ENCODE measurements around the gene CRTC1.

The CRTC1 gene

DNA sequence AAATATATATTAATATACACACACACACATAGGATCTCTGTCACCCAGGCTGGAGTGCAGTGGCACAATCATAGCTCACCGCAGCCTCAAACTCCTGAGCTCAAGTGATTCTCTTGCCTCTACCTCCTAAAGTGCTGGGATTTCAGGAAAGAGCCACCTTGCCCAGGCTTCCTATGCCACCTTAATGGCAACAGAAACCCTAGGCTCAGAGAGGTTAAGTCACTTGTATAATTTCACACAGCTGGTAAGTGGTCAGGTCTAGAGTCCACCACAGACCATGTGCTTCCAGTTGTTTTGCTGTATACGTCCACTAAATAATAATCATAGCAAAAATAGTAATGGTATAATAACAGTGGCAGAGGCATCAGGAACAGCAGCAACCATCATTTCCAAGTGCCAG lies 147.0 kb downstream of the CRTC1 start:
- H3K9me3 ChIP-seq (ENCODE audit: control insufficient read depth, insufficient read depth, low read length), result no peaks in the 10 kb centered on the region
- no peaks in the 10 kb centered on the region for H3K27me3 ChIP-seq (ENCODE audit: control insufficient read depth, insufficient read depth, low read length)
- peaks cover 4% of the 10 kb centered on the region; the same call in 1 of the 2 replicates for H3K4me1 ChIP-seq (ENCODE audit: control insufficient read depth, insufficient read depth, low read length)
- no peaks in the 10 kb centered on the region for H3K36me3 ChIP-seq (ENCODE audit: control insufficient read depth, insufficient read depth, low read length)
- H3K27ac ChIP-seq (ENCODE audit: low read length), result no peak overlapping the region
- DNase-seq (ENCODE audit: low read depth, low spot score), result no peak
- no peak overlapping the region for H3K4me3 ChIP-seq (ENCODE audit: low read length)
- no CpG with 5 or more reads among the region's 2 CpGs for WGBS (ENCODE audit: insufficient coverage, insufficient read length)

GRCh38 chr19:18831524-18832305 lies 148.2 kb downstream of the CRTC1 start, which contains the start of gene UPF1:
Gene UPF1, plus strand, starts transcription at chr19:18831959. Its CDS starts 251 bp downstream, at chr19:18832210.
- Histone ChIP-seq H3K9me3 (ENCODE audit: control insufficient read depth, insufficient read depth, low read length) (no peaks in the 10 kb centered on the region), H3K36me3 (ENCODE audit: control insufficient read depth, insufficient read depth, low read length) (no peaks in the 10 kb centered on the region), H3K27me3 (ENCODE audit: control insufficient read depth, insufficient read depth, low read length) (no peaks in the 10 kb centered on the region), H3K27ac (ENCODE audit: low read length) (no peak within 1 kb of the TSS), H3K4me3 (ENCODE audit: low read length) (peak within 1 kb of the TSS; percentile 92), H3K4me1 (ENCODE audit: control insufficient read depth, insufficient read depth, low read length) (peaks cover 4% of the 10 kb centered on the region; the same call in 1 of the 2 replicates)
- no CpG with 5 or more reads among the region's 96 CpGs for WGBS (ENCODE audit: insufficient coverage, insufficient read length)
- DNase-seq (ENCODE audit: low read depth, low spot score), result peak; percentile 63

Measured in iPS DF 6.9 (cell line).